Panc1 (cell line): ENCODE data around the gene ITGA2. TPM values are rescaled to one million over a fixed set of nuclear protein-coding genes. Genes with fewer than 3 reads are reported as not detected.

ENCODE experiments used
- ATAC-seq: fragments of 200-7000 bp; cut with Tn5 transposase; 2 replicates; pipeline ENCODE4 v1.9.1; 2020; ENCODE audit warnings: mild to moderate bottlenecking, moderate library complexity
- BruUV-seq: library from RNA; stranded (reverse); fragments of 400-500 nt; replicated peaks from 2 replicates; lab custom pipeline; 2021; lab: Mats Ljungman, UMichigan
- CTCF ChIA-PET: fragments of 300-600 bp; sonication (Branson Sonifier 250); formaldehyde crosslinking; loops from one replicate; lab custom pipeline; 2022; ENCODE audit warnings: antibody characterized with exemption; lab: Charles Lee
- POLR2A ChIA-PET: fragments of 300-600 bp; sonication (Branson Sonifier 250); formaldehyde crosslinking; loops from one replicate; lab custom pipeline; 2022; ENCODE audit warnings: antibody characterized with exemption; lab: Charles Lee
- DNase-seq: peaks from one replicate; pipeline ENCODE4 v3.0.0-alpha.2; 2010; ENCODE audit warnings: low read depth, low spot score
- H3K27ac ChIP-seq: 2 replicates; pipeline ENCODE4 v1.5.1; 2011; ENCODE audit warnings: mild to moderate bottlenecking, low read length, inconsistent platforms
- H3K27me3 ChIP-seq: fragments of 200-500 bp; sonication (Bioruptor generic); 2 replicates; pipeline ENCODE4 v1.6.0; 2014; ENCODE audit warnings: low read length, inconsistent platforms; ENCODE audit not compliant: control insufficient read depth, insufficient read depth
- H3K36me3 ChIP-seq: fragments of 200-500 bp; sonication (Bioruptor generic); 2 replicates; pipeline ENCODE4 v1.5.1; 2014; ENCODE audit warnings: inconsistent platforms, mild to moderate bottlenecking, low read length, moderate library complexity; ENCODE audit not compliant: control insufficient read depth, insufficient read depth
- H3K4me1 ChIP-seq: 2 replicates; pipeline ENCODE4 v1.5.1; 2011; ENCODE audit warnings: inconsistent platforms, mild to moderate bottlenecking, low read length, moderate library complexity; ENCODE audit not compliant: control insufficient read depth, insufficient read depth
- H3K4me3 ChIP-seq, 2 experiments: 2 replicates each; pipeline ENCODE4 v1.5.1; 2011 to 2012; ENCODE audit warnings: low read depth in 2 of 2, low read length in 2 of 2, mild to moderate bottlenecking in 2 of 2, inconsistent platforms in 1 of 2, moderate library complexity in 1 of 2
- H3K9me3 ChIP-seq: fragments of 200-500 bp; sonication (Bioruptor generic); 2 replicates; pipeline ENCODE4 v1.5.1; 2014; ENCODE audit warnings: low read depth, mild to moderate bottlenecking, inconsistent platforms, low read length, moderate library complexity; ENCODE audit not compliant: control insufficient read depth, insufficient read depth
- POLR2AphosphoS5 ChIP-seq: IDR thresholded peaks from 2 replicates; pipeline ENCODE4 v1.6.1; 2012; ENCODE audit warnings: mild to moderate bottlenecking, low read depth, low read length, moderate library complexity
- SIN3A ChIP-seq: IDR thresholded peaks from 2 replicates; pipeline ENCODE4 v1.6.1; 2012; ENCODE audit warnings: low read depth, mild to moderate bottlenecking, low read length, moderate library complexity, borderline replicate concordance; ENCODE audit not compliant: insufficient read depth
- TCF7L2 ChIP-seq: IDR thresholded peaks from 2 replicates; pipeline ENCODE4 v1.6.1; 2011; ENCODE audit warnings: mild to moderate bottlenecking, low read depth, low read length, inconsistent platforms
- in situ Hi-C: cut with HindIII; loops from 2 replicates; pipeline ENCODE4 v1.10.0; 2016; ENCODE audit warnings: low sequenced_read_pairs, low pct_unique_long_range_greater_than_20kb
- intact Hi-C: fragments of 100-400 bp; cut with micrococcal nuclease; formaldehyde crosslinking; loops from one replicate; pipeline ENCODE4 v1.10.0; 2022; ENCODE audit not compliant: unreplicated experiment
- total RNA-seq: library from RNA; stranded (reverse); gene quantifications from one replicate; pipeline ENCODE4 v1.2.1, GENCODE V29; 2021; ENCODE audit not compliant: unreplicated experiment
- TF ChIP-seq, protein P1 (sequence below): fragments of 450-650 bp; IDR thresholded peaks from 2 replicates; pipeline ENCODE4 v1.5.1; 2017; ENCODE audit warnings: mild to moderate bottlenecking
- TF ChIP-seq, protein P2 (sequence below), 2 experiments: IDR thresholded peaks; 2 replicates each; pipeline ENCODE4 v1.6.1; 2011 to 2012; ENCODE audit warnings: low read depth in 2 of 2, control low read depth in 1 of 2, low read length in 1 of 2, mild to moderate bottlenecking in 1 of 2, moderate library complexity in 1 of 2; ENCODE audit not compliant: insufficient read depth in 1 of 2

ITGA2 gene
- total RNA-seq, 1 experiment from 2014 or later, result 41.8 TPM

DNA sequence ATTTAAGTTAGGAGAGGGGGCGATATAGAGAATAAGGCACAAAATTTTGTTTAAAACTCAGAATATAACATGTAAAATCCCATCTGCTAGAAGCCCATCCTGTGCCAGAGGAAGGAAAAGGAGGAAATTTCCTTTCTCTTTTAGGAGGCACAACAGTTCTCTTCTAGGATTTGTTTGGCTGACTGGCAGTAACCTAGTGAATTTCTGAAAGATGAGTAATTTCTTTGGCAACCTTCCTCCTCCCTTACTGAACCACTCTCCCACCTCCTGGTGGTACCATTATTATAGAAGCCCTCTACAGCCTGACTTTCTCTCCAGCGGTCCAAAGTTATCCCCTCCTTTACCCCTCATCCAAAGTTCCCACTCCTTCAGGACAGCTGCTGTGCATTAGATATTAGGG, 102.1 kb downstream of the ITGA2 start:
- CTCF ChIA-PET, result no interaction called here
- POLR2A ChIA-PET, result interaction anchor here (0.5 kb wide), 1 partner anchor 387 kb away, joined by 8 read pairs; no protein-coding TSS in a partner anchor
- Histone ChIP-seq H3K27ac (no peak overlapping the region; the same call in 1 of the 2 replicates), H3K4me3 (no peak overlapping the region), H3K27me3 (no peaks in the 10 kb centered on the region), H3K9me3 (no peaks in the 10 kb centered on the region), H3K36me3 (peaks cover 5% of the 10 kb centered on the region; the same call in 1 of the 2 replicates), H3K4me1 (peaks cover 14% of the 10 kb centered on the region)
- in situ Hi-C loops (no loop called here), intact Hi-C loops (no loop called here)
- ATAC-seq (peak; percentile 47; the same call in 1 of the 2 replicates), DNase-seq (no peak)
- TF ChIP-seq POLR2AphosphoS5, result no peak
- no peak for TF ChIP-seq TCF7L2
- TF ChIP-seq SIN3A, result no peak
- TF ChIP-seq, protein P1, sequence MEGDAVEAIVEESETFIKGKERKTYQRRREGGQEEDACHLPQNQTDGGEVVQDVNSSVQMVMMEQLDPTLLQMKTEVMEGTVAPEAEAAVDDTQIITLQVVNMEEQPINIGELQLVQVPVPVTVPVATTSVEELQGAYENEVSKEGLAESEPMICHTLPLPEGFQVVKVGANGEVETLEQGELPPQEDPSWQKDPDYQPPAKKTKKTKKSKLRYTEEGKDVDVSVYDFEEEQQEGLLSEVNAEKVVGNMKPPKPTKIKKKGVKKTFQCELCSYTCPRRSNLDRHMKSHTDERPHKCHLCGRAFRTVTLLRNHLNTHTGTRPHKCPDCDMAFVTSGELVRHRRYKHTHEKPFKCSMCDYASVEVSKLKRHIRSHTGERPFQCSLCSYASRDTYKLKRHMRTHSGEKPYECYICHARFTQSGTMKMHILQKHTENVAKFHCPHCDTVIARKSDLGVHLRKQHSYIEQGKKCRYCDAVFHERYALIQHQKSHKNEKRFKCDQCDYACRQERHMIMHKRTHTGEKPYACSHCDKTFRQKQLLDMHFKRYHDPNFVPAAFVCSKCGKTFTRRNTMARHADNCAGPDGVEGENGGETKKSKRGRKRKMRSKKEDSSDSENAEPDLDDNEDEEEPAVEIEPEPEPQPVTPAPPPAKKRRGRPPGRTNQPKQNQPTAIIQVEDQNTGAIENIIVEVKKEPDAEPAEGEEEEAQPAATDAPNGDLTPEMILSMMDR, result no peak; the same call in 1 of the 2 replicates
- TF ChIP-seq, protein P2, sequence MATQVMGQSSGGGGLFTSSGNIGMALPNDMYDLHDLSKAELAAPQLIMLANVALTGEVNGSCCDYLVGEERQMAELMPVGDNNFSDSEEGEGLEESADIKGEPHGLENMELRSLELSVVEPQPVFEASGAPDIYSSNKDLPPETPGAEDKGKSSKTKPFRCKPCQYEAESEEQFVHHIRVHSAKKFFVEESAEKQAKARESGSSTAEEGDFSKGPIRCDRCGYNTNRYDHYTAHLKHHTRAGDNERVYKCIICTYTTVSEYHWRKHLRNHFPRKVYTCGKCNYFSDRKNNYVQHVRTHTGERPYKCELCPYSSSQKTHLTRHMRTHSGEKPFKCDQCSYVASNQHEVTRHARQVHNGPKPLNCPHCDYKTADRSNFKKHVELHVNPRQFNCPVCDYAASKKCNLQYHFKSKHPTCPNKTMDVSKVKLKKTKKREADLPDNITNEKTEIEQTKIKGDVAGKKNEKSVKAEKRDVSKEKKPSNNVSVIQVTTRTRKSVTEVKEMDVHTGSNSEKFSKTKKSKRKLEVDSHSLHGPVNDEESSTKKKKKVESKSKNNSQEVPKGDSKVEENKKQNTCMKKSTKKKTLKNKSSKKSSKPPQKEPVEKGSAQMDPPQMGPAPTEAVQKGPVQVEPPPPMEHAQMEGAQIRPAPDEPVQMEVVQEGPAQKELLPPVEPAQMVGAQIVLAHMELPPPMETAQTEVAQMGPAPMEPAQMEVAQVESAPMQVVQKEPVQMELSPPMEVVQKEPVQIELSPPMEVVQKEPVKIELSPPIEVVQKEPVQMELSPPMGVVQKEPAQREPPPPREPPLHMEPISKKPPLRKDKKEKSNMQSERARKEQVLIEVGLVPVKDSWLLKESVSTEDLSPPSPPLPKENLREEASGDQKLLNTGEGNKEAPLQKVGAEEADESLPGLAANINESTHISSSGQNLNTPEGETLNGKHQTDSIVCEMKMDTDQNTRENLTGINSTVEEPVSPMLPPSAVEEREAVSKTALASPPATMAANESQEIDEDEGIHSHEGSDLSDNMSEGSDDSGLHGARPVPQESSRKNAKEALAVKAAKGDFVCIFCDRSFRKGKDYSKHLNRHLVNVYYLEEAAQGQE (IDR thresholded peaks at IDR 0.05; ENCODE audit: insufficient read depth in 1 of 2, low read depth in 2 of 2, low read length in 1 of 2), result no peak
- BruUV-seq, result no TSS peak

DNA sequence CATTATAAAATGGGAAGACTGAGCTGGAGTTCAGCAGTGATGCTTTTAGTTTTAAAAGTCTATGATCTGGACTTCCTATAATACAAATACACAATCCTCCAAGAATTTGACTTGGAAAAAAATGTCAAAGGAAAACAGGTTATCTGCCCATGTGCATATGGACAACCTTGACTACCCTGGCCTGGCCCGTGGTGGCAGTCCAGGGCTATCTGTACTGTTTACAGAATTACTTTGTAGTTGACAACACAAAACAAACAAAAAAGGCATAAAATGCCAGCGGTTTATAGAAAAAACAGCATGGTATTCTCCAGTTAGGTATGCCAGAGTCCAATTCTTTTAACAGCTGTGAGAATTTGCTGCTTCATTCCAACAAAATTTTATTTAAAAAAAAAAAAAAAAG, 103.1 kb downstream of the ITGA2 start:
- Histone ChIP-seq H3K4me3 (no peak overlapping the region), H3K27ac (no peak overlapping the region), H3K36me3 (peaks cover 5% of the 10 kb centered on the region; the same call in 1 of the 2 replicates), H3K4me1 (peaks cover 14% of the 10 kb centered on the region), H3K27me3 (no peaks in the 10 kb centered on the region), H3K9me3 (no peaks in the 10 kb centered on the region)
- in situ Hi-C loops (no loop called here), intact Hi-C loops (no loop called here)
- DNase-seq, result no peak
- ATAC-seq, result no peak
- no peak for TF ChIP-seq SIN3A
- no peak for TF ChIP-seq POLR2AphosphoS5
- TF ChIP-seq, protein P1, result no peak
- TF ChIP-seq TCF7L2, result no peak
- TF ChIP-seq, protein P2 (IDR thresholded peaks at IDR 0.05; ENCODE audit: insufficient read depth in 1 of 2, low read depth in 2 of 2, low read length in 1 of 2), result no peak
- POLR2A ChIA-PET, result interaction anchor here (0.7 kb wide), 1 partner anchor 13 kb away, joined by 3 read pairs; no protein-coding TSS in a partner anchor
- no TSS peak for BruUV-seq
- CTCF ChIA-PET, result interaction anchor here (0.5 to 0.8 kb wide), 3 partner anchors 143 to 304 kb away, joined by 3 read pairs; partner anchors contain the start of genes ITGA1 and PELO
